ENCODE results near the gene MCC.

MCC gene

DNA sequence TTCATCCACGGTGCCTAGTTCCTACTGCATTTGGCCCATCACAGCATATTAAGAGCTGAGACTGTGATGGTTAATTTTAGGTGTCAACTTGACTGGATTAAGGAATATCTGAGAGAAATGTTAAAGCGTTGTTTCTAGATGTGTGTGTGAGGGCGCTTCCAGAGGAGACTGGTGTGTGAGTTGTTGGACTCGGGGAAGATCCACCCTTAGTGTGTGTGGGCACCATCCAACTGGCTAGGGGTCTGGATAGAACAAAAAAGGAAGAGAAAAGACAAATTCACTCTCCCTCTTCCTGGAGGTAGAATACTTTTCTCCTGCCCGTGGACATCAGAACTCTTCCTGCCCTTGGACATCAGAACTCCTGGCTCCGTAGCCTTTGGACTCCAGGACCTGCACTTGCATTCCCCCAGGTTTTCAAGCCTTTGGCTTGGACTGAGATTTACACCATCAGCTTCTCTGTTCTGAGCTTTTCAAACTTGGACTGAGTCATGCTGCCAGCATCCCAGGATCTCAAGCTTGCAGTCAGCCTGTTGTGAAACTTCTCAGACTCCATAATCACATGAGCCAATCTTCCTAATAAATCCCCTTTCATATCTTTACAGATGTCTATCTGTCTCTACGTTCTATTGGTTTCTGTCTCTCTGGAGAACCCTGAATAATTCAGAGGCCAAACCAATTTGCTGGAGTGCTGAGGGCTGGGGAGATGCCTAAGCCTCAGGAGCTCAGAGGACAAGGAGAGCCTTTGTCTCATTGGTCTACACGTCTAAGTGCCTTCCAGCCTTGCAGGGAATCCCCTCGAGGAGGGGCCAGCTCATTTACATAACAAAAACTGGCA, 347.2 kb downstream of the MCC start:
- in situ Hi-C loops (cut with MboI; ENCODE audit: low sequenced_read_pairs, unreplicated experiment): no loop called here
- no peak for DNase-seq (ENCODE audit: low spot score)
- TF ChIP-seq, protein P1, sequence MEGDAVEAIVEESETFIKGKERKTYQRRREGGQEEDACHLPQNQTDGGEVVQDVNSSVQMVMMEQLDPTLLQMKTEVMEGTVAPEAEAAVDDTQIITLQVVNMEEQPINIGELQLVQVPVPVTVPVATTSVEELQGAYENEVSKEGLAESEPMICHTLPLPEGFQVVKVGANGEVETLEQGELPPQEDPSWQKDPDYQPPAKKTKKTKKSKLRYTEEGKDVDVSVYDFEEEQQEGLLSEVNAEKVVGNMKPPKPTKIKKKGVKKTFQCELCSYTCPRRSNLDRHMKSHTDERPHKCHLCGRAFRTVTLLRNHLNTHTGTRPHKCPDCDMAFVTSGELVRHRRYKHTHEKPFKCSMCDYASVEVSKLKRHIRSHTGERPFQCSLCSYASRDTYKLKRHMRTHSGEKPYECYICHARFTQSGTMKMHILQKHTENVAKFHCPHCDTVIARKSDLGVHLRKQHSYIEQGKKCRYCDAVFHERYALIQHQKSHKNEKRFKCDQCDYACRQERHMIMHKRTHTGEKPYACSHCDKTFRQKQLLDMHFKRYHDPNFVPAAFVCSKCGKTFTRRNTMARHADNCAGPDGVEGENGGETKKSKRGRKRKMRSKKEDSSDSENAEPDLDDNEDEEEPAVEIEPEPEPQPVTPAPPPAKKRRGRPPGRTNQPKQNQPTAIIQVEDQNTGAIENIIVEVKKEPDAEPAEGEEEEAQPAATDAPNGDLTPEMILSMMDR (IDR thresholded peaks at IDR 0.05; ENCODE audit: borderline replicate concordance, control extremely low read depth, extremely low read depth, insufficient read depth, missing control alignments): no peak

DNA sequence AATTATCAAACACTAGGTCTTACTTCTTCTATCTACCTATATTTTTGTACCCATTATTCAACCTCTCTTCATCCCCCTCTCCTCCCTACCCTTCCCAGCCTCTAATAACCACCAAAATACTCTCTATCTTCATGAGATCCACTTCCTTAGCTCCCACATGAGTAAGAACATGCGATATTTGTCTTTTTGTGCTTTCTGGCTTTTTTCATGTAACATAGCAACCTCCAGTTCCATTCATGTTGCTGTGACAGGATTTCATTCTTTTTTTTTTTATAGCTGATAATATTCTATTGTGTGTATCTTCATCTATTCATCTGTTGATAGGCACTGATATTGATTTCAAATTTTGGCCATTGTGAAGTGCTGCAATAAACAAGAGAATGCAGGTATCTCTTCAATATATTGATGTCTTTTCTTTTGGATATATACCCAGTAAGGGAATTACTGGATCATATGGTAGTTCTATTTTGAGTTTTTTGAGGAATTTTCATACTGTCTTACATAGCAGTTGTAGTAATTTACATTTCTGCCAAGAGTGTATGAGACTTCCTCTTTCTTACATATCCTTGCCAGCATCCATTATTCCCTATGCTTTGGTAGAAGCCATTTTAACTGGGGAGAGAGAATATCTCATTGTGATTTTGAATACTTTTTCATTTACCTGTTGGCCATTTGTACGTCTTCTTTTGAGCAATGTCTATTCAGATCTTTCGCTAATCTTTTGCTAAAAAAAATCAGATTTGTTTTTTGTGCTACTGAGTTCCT, 354.9 kb downstream of the MCC start:
- TF ChIP-seq, protein P1 (IDR thresholded peaks at IDR 0.05; ENCODE audit: borderline replicate concordance, control extremely low read depth, extremely low read depth, insufficient read depth, missing control alignments): no peak
- in situ Hi-C loops (cut with MboI; ENCODE audit: low sequenced_read_pairs, unreplicated experiment): no loop called here
- DNase-seq (ENCODE audit: low spot score): no peak

DNA sequence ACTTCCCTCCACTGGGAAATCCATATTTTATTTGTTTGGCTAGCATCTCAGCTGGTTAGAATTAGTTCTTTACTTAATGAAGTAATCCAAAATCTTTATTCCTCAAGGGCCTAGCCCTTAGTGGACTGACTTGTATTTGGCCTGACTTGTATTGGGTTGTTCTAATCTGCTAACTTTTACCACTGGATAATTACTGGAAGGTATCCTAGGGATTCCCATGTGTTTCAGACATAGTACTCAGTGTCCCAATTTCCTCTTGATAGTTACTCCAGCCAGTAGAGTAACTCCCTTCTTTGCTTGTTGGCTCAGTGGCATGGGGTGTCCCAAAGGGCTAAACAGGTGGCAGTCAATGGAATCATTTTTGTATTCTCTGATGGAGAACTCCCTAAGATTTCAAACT, 355.7 kb downstream of the MCC start:
- in situ Hi-C loops (cut with MboI; ENCODE audit: low sequenced_read_pairs, unreplicated experiment): no loop called here
- no peak for DNase-seq (ENCODE audit: low spot score)
- TF ChIP-seq, protein P1 (IDR thresholded peaks at IDR 0.05; ENCODE audit: borderline replicate concordance, control extremely low read depth, extremely low read depth, insufficient read depth, missing control alignments): no peak

DNA sequence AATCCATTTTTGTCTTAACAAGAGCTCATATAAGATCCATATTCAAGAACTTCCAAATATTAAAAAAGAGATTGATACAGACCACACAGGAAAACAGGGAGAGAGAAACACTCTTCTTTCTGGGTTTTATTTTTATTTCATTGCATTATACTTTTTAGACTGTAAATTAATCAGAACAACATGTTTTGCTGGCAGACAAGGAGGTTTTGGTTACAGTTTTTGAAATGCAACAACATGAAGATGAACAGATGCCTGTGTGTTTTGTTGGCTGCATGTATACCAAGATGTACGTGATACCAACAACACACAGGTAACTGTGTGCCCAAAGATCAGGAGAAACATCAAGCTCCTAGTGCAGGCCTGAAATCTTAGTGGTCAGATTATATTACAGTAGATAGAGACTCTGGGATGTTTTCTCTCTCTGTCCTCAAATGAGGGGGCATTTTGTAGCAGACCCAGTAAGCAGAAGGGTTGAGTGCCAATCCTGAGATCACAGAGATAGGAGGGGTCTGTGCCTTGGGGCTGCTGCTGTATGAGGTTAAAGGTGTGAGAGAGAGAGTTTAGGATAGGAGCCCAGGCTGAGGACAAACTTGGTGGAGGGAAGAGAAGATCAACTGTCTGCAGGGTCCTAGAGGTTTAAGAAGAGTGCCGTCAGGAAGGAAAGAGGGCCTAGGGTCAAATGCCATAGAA, 359.5 kb downstream of the MCC start:
- in situ Hi-C loops (cut with MboI; ENCODE audit: low sequenced_read_pairs, unreplicated experiment): no loop called here

DNA sequence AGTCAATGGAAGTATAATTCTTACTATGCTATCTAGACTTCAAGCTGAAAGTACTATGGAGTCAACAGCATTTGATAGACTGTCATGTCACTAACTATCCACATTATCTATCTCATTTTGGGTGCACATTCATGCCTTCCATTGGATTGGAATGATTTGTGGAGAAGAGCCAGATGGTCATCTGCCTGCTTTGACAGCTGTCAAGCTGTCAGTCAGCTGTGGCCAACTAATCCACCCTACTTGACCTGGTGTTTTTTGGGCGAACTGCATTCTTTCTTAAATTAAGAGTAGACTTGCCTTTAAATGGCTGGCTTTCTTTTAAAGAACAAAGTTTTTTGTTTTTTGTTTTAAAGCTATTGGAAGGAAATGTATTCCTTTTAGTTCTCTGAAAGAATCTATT, 360.2 kb downstream of the MCC start:
- TF ChIP-seq, protein P1 (IDR thresholded peaks at IDR 0.05; ENCODE audit: borderline replicate concordance, control extremely low read depth, extremely low read depth, insufficient read depth, missing control alignments): no peak
- in situ Hi-C loops (cut with MboI; ENCODE audit: low sequenced_read_pairs, unreplicated experiment): no loop called here
- no peak for DNase-seq (ENCODE audit: low spot score)

More for the DNA sequence above, 359.5 kb downstream of the MCC start:
- TF ChIP-seq, protein P1 (IDR thresholded peaks at IDR 0.05; ENCODE audit: borderline replicate concordance, control extremely low read depth, extremely low read depth, insufficient read depth, missing control alignments): no peak
- no peak for DNase-seq (ENCODE audit: low spot score)

DNA sequence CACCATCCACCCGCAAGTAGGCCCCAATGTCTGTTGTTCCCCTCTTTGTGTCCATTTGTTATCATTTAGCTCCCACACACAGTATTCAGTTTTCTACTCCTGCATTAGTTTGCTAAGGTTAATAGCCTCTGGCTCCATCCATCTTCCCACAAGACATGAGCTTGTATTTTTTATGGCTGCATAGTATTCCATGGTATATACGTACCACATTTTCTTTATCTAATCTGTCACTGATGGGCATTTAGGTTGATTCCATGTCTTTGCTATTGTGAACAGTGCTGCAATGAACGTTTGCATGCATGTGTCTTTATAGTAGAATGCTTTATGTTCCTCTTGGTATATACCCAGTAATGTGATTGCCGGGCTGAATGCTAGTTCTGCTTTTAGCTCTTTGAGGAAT, 361.2 kb downstream of the MCC start:
- in situ Hi-C loops (cut with MboI; ENCODE audit: low sequenced_read_pairs, unreplicated experiment): no loop called here
- no peak for DNase-seq (ENCODE audit: low spot score)
- TF ChIP-seq, protein P1 (IDR thresholded peaks at IDR 0.05; ENCODE audit: borderline replicate concordance, control extremely low read depth, extremely low read depth, insufficient read depth, missing control alignments): no peak

Data from GM13976 (cell line).